ENCODE data around the gene NAT16. TPM values are rescaled to one million over a fixed set of nuclear protein-coding genes. Genes with fewer than 3 reads are reported as not detected.

NAT16 gene
- total and polyA plus RNA-seq, 2 of the 8 experiments (the other 6 are each of a cell fraction or from before 2014, with no cell fraction given): 0.26 to 0.84 TPM

GRCh38 chr7:101211501-101211900, 31.4 kb upstream of the NAT16 start (continued):
- TF ChIP-seq CHD7 (IDR thresholded peaks at IDR 0.05; ENCODE audit: insufficient replicate concordance, low read length) (no peak), NRF1 (IDR thresholded peaks at IDR 0.05; ENCODE audit: low read depth, low read length) (no peak), EGR1 (IDR thresholded peaks at IDR 0.05; ENCODE audit: borderline replicate concordance, low read depth, low read length) (no peak), POLR2A (IDR thresholded peaks at IDR 0.05; ENCODE audit: control extremely low read depth in 1 of 2, low read depth in 2 of 2, low read length in 2 of 2) (no peak), POU5F1 (IDR thresholded peaks at IDR 0.05; ENCODE audit: low read depth, low read length) (no peak), KDM1A (IDR thresholded peaks at IDR 0.05; ENCODE audit: borderline replicate concordance, low read length) (no peak)

Data from H1 (cell line).